ENCODE measurements around the gene CFAP61.

CFAP61 gene

DNA sequence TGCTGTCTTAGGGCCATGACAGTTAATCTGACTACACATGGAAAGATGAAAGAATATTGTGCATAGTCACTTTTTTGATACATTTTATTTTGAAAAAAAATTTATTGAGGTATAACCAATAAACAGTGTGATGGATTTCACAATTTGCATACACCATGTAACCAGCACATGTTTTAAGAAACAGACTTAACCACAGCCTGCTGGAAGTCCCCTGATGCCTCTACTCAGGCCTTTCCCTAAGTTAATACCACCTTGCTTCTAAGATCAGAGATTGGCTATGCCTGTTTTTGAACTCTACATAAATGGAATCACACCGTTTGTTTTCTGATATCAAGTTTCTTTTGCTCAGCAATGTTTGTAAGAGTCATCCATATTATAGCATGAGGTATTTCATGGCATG lies 136.3 kb downstream of the CFAP61 start:
- no peak overlapping the region for H3K9ac ChIP-seq (ENCODE audit: low read length)
- H3K27me3 ChIP-seq (ENCODE audit: low read depth, low read length) = peaks cover 13% of the 10 kb centered on the region
- H3K4me2 ChIP-seq (ENCODE audit: low read length) = no peak overlapping the region
- no peak overlapping the region for H3K27ac ChIP-seq (ENCODE audit: low read length)
- H3K4me1 ChIP-seq (ENCODE audit: low read length) = peaks cover 14% of the 10 kb centered on the region
- no peak for TF ChIP-seq EZH2phosphoT487 (IDR thresholded peaks at IDR 0.05; ENCODE audit: low read depth)
- no peak for TF ChIP-seq CTCF (IDR thresholded peaks at IDR 0.05; ENCODE audit: low read depth, low read length)
- H2AFZ ChIP-seq (ENCODE audit: low read depth, low read length) = no peak overlapping the region
- no peaks in the 10 kb centered on the region for H4K20me1 ChIP-seq (ENCODE audit: insufficient read depth, low read length)
- H3K4me3 ChIP-seq (ENCODE audit: low read length) = no peak overlapping the region
- no peaks in the 10 kb centered on the region for H3K36me3 ChIP-seq (replicated peaks; ENCODE audit: low read depth, low read length)
- H3K9me3 ChIP-seq (ENCODE audit: insufficient read depth, low read length) = no peaks in the 10 kb centered on the region
- no peaks in the 10 kb centered on the region for H3K79me2 ChIP-seq (ENCODE audit: low read length)

DNA sequence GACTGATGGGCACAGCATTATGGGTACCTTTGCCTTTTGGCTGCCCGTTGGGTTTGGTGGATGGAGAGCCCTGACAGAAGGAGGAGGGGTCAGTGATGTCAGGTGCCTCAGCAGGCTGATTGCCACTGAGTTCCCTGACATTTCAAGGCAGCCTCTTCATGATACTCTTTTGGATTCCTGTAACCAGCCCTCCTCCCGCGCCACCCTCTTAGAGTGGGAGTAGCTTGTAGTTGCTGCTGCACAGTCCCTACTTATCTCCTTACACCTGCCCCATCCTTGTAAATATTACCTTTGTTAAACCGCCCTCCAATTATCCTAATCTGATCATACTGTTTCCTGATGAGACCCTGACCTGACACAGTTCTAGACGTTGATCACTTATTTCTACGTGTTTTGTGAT lies 140.0 kb downstream of the CFAP61 start:
- no peaks in the 10 kb centered on the region for H4K20me1 ChIP-seq (ENCODE audit: insufficient read depth, low read length)
- no peak for TF ChIP-seq EZH2phosphoT487 (IDR thresholded peaks at IDR 0.05; ENCODE audit: low read depth)
- TF ChIP-seq CTCF (IDR thresholded peaks at IDR 0.05; ENCODE audit: low read depth, low read length) = no peak
- H3K4me2 ChIP-seq (ENCODE audit: low read length) = no peak overlapping the region
- H3K4me1 ChIP-seq (ENCODE audit: low read length) = peaks cover 14% of the 10 kb centered on the region
- no peak overlapping the region for H3K27ac ChIP-seq (ENCODE audit: low read length)
- no peak overlapping the region for H3K4me3 ChIP-seq (ENCODE audit: low read length)
- no peak overlapping the region for H3K9ac ChIP-seq (ENCODE audit: low read length)
- H3K36me3 ChIP-seq (replicated peaks; ENCODE audit: low read depth, low read length) = no peaks in the 10 kb centered on the region
- peaks cover 19% of the 10 kb centered on the region for H3K27me3 ChIP-seq (ENCODE audit: low read depth, low read length)
- no peaks in the 10 kb centered on the region for H3K9me3 ChIP-seq (ENCODE audit: insufficient read depth, low read length)
- H3K79me2 ChIP-seq (ENCODE audit: low read length) = no peaks in the 10 kb centered on the region
- no peak overlapping the region for H2AFZ ChIP-seq (ENCODE audit: low read depth, low read length)

- H3K4me1 ChIP-seq (ENCODE audit: low read length) = no peaks in the 10 kb centered on the region
- no peak overlapping the region for H3K4me2 ChIP-seq (ENCODE audit: low read length)
- peaks cover 32% of the 10 kb centered on the region for H3K27me3 ChIP-seq (ENCODE audit: low read depth, low read length)
- TF ChIP-seq EZH2phosphoT487 (IDR thresholded peaks at IDR 0.05; ENCODE audit: low read depth) (no peak), CTCF (IDR thresholded peaks at IDR 0.05; ENCODE audit: low read depth, low read length) (no peak)
- H3K79me2 ChIP-seq (ENCODE audit: low read length) = no peaks in the 10 kb centered on the region
- H3K4me3 ChIP-seq (ENCODE audit: low read length) = no peak overlapping the region
- H3K9me3 ChIP-seq (ENCODE audit: insufficient read depth, low read length) = no peaks in the 10 kb centered on the region
- H3K36me3 ChIP-seq (replicated peaks; ENCODE audit: low read depth, low read length) = no peaks in the 10 kb centered on the region
- H3K9ac ChIP-seq (ENCODE audit: low read length) = no peak overlapping the region
- no peak overlapping the region for H3K27ac ChIP-seq (ENCODE audit: low read length)
- no peak overlapping the region for H2AFZ ChIP-seq (ENCODE audit: low read depth, low read length)
- no peaks in the 10 kb centered on the region for H4K20me1 ChIP-seq (ENCODE audit: insufficient read depth, low read length)
These were observed 142.8 kb downstream of the CFAP61 start for GRCh38 chr20:20195021-20195705.

DNA sequence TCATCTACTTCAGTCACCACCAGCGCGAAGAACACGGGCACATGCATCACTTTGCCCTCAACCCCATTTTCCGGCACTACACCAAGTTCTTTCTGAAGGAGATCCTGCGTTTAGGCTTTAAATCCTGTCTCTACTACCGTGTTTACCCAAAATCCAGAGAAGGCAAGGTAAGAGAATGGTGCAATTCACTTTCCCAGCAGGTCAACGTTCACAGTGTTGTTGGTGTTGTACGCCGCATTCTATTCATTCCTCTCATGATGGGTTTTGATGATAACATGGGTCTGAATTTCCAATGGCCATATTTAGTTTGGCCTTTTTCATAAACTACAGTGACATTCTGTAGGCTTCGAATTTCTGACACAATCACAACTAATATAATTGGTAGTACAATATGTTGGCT lies 144.3 kb downstream of the CFAP61 start:
- H3K9ac ChIP-seq (ENCODE audit: low read length) = no peak overlapping the region
- H3K27ac ChIP-seq (ENCODE audit: low read length) = no peak overlapping the region
- H3K27me3 ChIP-seq (ENCODE audit: low read depth, low read length) = peaks cover 37% of the 10 kb centered on the region
- peaks cover 6% of the 10 kb centered on the region for H3K4me1 ChIP-seq (ENCODE audit: low read length)
- no peaks in the 10 kb centered on the region for H3K79me2 ChIP-seq (ENCODE audit: low read length)
- H4K20me1 ChIP-seq (ENCODE audit: insufficient read depth, low read length) = no peaks in the 10 kb centered on the region
- TF ChIP-seq CTCF (IDR thresholded peaks at IDR 0.05; ENCODE audit: low read depth, low read length) = no peak
- TF ChIP-seq EZH2phosphoT487 (IDR thresholded peaks at IDR 0.05; ENCODE audit: low read depth) = no peak
- no peaks in the 10 kb centered on the region for H3K9me3 ChIP-seq (ENCODE audit: insufficient read depth, low read length)
- no peak overlapping the region for H3K4me3 ChIP-seq (ENCODE audit: low read length)
- H3K4me2 ChIP-seq (ENCODE audit: low read length) = no peak overlapping the region
- H2AFZ ChIP-seq (ENCODE audit: low read depth, low read length) = no peak overlapping the region
- no peaks in the 10 kb centered on the region for H3K36me3 ChIP-seq (replicated peaks; ENCODE audit: low read depth, low read length)

Measured in OCI-LY3 (cell line).